Measurements from ENCODE around the gene ACTN1.
A peak's percentile ranks its signal among the peaks of the same experiment; 100 is the strongest.
"Not testable (repeated sequence)": the region's sequence is repeated elsewhere in the genome, so short reads cannot be mapped to it uniquely, and the experiment has no call there.

ACTN1 gene

GRCh38 chr14:68986225-68986624, 7.1 kb upstream of the ACTN1 start:
- no peak for DNase-seq

GRCh38 chr14:68984686-68985085, 5.6 kb upstream of the ACTN1 start:
- DNase-seq, result no peak

- DNase-seq, result no peak
These were observed 4.1 kb upstream of the ACTN1 start for GRCh38 chr14:68983191-68983590.

GRCh38 chr14:68982581-68982980, 3.5 kb upstream of the ACTN1 start:
- no peak for DNase-seq

GRCh38 chr14:68981539-68981976, 2.5 kb upstream of the ACTN1 start:
- no peak for DNase-seq

GRCh38 chr14:68981139-68981538, 2.0 kb upstream of the ACTN1 start:
- no peak for DNase-seq

GRCh38 chr14:68979722-68980451, 785 bp upstream of the ACTN1 start:
- no peak for DNase-seq

GRCh38 chr14:68978172-68978911, 760 bp downstream of the ACTN1 start:
- DNase-seq, result peak in 1 of 2 donors; percentile 27

- peak; percentile 23 to 34 for DNase-seq
These were observed 1.4 kb downstream of the ACTN1 start for GRCh38 chr14:68977718-68978171.

GRCh38 chr14:68977180-68977717, 1.9 kb downstream of the ACTN1 start:
- no peak for DNase-seq

GRCh38 chr14:68976160-68977067, 2.7 kb downstream of the ACTN1 start:
- DNase-seq, result no peak

GRCh38 chr14:68975667-68976066, 3.4 kb downstream of the ACTN1 start:
- DNase-seq, result no peak

GRCh38 chr14:68974759-68975347, 4.2 kb downstream of the ACTN1 start:
- DNase-seq, result no peak

- no peak for DNase-seq
These were observed 5.5 kb downstream of the ACTN1 start for GRCh38 chr14:68973639-68974038.

GRCh38 chr14:68973219-68973565, 5.9 kb downstream of the ACTN1 start:
- not testable (repeated sequence) for DNase-seq

- DNase-seq, result no peak
These were observed 6.4 kb downstream of the ACTN1 start for GRCh38 chr14:68972507-68973218.

GRCh38 chr14:68971411-68972035, 7.6 kb downstream of the ACTN1 start:
- no peak for DNase-seq

- no peak for DNase-seq
These were observed 8.4 kb downstream of the ACTN1 start for GRCh38 chr14:68970736-68971135.

GRCh38 chr14:68970038-68970612, 9.0 kb downstream of the ACTN1 start:
- DNase-seq, result no peak

GRCh38 chr14:68969278-68970033, 9.6 kb downstream of the ACTN1 start:
- DNase-seq, result no peak
